Suprapubic skin (tissue), 4 donors: ENCODE measurements around the gene USP31.

Experiments
- CTCF ChIP-seq, 2 donors: fragments of 200-600 bp in 1 of 2; fragments of 450-650 bp in 1 of 2; sonication (generic) in 1 of 2; IDR thresholded peaks; one replicate each; pipeline ENCODE4 v1.5.1; 2016 to 2019; ENCODE audit warnings: antibody characterized with exemption in 2 of 2, mild to moderate bottlenecking in 1 of 2, moderate library complexity in 1 of 2
- EP300 ChIP-seq: sonication (generic); formaldehyde crosslinking; IDR thresholded peaks from one replicate; pipeline ENCODE4 v1.6.1; 2017; ENCODE audit warnings: antibody characterized with exemption
- POLR2A ChIP-seq, 2 donors: fragments of 450-650 bp; IDR thresholded peaks; one replicate each; pipeline ENCODE4 v1.6.1; 2017; ENCODE audit warnings: antibody characterized with exemption in 2 of 2, mild to moderate bottlenecking in 2 of 2, moderate library complexity in 2 of 2
- POLR2AphosphoS5 ChIP-seq, 3 donors: sonication (generic); formaldehyde crosslinking; IDR thresholded peaks; one replicate each; pipeline ENCODE4 v1.6.1; 2017; ENCODE audit warnings: antibody characterized with exemption in 3 of 3

- TF ChIP-seq CTCF (IDR thresholded peaks at IDR 0.05) = no peak
- no peak for TF ChIP-seq EP300
- no peak for TF ChIP-seq POLR2A (IDR thresholded peaks at IDR 0.05)
- TF ChIP-seq POLR2AphosphoS5 (IDR thresholded peaks at IDR 0.05) = no peak
Measured at GRCh38 chr16:23195366-23195978, 46.2 kb upstream of the USP31 start.
